Stromal cell of bone marrow (primary cell): Measurements from ENCODE around the gene SF3A2.

ENCODE experiments used
- DNase-seq: peaks from one replicate; pipeline ENCODE4 v3.0.0-alpha.2; 2012; ENCODE audit warnings: low read depth

SF3A2 gene

DNA sequence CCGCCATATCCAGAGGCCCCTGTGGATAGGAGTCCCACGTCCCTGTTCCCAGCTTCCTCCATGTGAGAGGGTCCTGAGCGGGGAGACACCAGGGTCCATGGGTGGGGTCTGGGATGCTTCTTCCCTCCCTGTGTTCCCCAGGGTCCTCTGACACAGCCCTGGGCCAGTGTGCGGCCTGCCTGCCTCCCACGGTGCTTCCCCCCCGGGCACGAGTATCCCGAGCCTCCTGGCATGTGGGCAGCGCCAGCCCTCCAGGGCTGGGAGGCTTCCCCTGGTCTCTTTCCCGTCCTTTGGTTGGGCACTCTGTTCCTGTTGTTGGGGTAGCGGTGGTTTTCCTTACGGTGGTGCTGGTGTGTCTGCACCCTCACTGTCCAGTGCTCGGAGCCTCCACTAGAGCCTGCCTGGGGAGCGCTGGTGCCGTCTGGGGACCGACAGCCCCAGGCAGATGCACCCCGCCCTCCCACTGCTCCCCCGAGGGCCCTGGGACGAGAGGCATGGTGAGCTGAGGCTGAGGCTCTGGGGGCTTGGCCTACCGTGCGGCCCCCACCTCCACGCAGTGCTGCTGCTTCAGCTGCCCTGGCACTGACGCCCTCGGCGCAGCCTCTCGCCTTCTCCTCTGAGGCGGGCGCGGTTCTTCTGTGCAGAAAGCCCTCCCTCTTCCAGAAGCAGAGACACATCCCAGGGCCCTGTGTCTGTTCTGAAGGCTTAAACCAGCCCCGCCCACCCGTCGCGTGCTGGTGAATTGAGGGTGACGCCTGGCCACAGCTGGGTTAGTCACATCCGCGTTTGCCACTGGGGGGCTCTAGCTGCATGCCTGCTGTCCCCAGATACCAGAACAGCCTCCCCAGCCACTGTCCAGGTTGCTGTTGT lies 28.4 kb upstream of the SF3A2 start:
- peak; percentile 64 for DNase-seq

DNA sequence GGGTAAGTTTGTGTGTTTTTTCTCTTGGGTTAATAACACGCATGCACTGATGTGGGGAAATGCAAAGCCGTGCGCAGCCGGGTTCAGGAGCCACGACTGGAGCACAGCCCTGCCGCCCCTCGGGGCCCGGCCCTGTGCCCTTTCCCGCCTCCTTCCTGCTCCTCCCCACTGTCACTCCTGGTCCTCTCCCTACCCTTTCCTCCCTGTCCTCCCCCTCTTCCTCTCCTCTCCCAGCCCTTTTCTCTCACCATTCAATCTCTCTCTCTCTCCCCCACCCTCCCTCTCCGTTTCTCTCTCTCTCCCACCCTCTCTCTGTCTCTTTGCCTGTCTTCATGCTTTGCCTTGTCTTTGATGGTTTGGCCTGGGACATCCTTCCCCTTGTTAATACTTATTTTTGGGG lies 27.6 kb upstream of the SF3A2 start:
- DNase-seq: no peak

DNA sequence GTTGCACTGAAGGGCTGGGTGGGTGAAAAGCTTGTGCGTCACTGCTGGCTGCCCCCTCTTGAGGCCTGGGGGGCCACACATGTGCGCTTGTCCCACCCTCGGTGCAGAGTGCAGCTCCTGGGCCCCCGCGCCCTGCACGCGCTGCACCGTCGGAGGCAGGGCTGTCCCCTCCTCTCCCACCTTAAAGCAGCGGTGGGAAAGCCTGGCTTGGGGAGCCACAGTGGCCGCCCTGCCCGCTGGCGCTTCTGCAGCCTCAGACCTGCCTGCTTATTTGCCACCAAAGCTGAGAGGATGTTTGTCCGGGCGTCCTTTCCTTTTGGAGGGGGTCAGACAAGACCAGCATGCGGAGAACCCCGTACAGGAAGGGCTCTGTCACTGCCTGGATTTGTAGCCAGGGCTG lies 27.2 kb upstream of the SF3A2 start:
- DNase-seq: no peak

- DNase-seq: no peak
Observed at GRCh38 chr19:2210206-2210605, 26.4 kb upstream of the SF3A2 start.

- no peak for DNase-seq
Observed at GRCh38 chr19:2210987-2211740, 25.5 kb upstream of the SF3A2 start.

- DNase-seq: no peak
Observed at GRCh38 chr19:2212861-2213711, 23.5 kb upstream of the SF3A2 start.

DNA sequence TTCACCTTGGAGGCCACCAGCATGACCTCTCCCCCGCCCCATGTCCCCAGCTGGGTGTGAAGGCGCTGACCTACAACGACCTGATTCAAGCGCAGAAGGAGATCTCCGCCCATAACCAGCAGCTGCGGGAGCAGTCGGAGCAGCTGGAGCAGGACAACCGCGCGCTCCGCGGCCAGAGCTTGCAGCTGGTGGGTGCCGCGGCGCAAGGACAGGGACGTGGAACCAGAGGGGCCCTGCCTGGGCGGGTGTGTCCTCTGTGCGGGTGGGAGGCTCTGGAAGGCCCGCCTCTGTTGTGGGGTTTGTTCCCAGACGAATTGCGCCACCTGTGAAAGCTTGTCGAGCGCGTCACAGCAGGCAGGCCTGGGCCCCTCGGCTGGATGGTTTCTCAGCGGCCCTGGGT lies 22.8 kb upstream of the SF3A2 start:
- no peak for DNase-seq

DNA sequence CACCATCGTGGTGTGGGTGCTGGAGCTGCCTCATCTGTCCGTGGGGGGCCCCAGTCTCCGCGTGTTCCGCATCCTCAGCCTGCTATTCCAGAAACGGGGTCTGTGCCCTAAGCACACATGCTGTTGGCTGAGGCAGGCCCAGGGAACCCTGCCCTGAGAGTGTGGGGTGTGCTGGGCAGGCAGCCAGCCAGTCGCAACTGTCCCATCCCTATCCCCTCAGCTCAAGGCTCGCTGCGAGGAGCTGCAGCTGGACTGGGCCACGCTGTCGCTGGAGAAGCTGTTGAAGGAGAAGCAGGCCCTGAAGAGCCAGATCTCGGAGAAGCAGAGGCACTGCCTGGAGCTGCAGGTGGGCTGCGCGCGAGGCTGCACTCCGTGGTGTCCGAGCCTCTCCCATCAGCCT lies 22.4 kb upstream of the SF3A2 start:
- no peak for DNase-seq

GRCh38 chr19:2215281-2215751 lies 21.3 kb upstream of the SF3A2 start:
- no peak for DNase-seq

DNA sequence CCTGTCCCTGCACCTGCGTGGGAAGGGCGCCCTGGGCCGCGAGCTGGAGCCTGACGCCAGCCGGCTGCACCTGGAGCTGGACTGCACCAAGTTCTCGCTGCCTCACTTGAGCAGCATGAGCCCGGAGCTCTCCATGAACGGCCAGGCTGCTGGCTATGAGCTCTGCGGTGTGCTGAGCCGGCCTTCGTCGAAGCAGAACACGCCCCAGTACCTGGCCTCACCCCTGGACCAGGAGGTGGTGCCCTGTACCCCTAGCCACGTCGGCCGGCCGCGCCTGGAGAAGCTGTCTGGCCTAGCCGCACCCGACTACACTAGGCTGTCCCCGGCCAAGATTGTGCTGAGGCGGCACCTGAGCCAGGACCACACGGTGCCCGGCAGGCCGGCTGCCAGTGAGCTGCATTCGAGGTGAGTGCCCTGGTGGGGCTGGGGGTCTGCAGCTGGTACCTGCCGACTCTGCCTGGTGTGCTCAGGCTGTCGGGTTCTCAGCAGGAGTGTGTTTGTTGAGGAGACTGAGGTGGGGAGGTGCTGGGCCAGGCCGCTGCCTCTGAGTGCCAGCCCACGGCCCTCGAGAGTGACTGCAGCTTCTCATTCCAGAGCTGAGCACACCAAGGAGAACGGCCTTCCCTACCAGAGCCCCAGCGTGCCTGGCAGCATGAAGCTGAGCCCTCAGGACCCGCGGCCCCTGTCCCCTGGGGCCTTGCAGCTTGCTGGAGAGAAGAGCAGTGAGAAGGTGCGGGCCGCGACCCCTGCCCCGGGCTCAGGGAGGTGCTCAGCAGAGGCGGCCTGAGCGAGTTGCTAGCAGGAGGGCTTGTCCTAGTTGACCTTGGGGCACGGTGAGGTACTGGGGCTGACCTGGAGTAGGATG lies 20.0 kb upstream of the SF3A2 start:
- no peak for DNase-seq

- no peak for DNase-seq
Observed at GRCh38 chr19:2217591-2217990, 19.0 kb upstream of the SF3A2 start.

GRCh38 chr19:2219726-2220125 lies 16.9 kb upstream of the SF3A2 start:
- DNase-seq: no peak

DNA sequence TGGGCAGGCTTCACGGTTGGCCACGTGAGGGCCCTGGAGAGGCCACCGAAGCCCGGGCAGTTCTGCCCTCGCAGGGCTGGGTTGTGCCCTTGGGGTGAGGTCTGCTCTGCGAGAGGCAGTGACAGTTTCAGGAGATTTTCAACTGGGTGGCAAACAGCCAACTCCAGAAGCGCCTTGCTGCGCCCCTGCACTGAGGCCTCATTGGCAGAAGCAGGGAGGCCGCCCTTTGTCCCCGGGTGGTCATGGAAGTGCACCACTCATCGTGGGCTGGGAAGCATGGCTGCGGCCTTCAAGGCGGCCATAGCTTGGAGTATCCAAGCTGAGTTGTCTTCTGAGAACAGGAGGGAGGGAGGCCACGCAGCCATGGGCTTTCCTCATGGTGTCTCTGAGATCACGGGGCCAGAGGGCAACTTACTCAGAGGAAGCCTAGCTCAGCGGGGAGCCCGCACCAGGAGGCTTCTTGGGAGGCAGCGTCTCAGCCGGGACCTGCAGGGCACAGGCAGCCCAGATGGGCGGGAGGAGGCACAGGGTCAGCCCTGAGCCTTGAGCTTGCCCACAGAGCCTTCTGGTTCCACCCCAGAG lies 15.3 kb upstream of the SF3A2 start:
- DNase-seq: no peak

- no peak for DNase-seq
Observed at GRCh38 chr19:2221918-2222317, 14.7 kb upstream of the SF3A2 start.

DNA sequence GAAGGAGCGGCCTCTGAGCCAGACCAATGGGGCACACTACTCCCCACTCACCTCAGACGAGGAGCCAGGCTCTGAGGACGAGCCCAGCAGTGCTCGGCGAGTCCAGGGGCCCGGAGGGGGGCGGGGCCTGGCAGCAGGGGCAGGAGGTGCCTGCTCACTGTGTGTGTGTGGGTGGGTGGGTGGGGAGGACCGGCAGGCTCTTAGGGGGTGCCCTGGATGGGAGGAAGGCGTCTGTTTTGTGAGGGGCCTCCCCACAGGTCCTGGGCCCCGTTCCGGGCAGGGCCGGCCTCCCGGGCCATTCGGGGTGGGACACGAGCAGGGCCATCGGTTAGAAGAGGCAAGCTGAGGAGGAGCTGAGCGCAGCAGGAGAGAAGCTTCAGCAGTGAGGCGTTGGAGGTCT lies 13.2 kb upstream of the SF3A2 start:
- DNase-seq: no peak

DNA sequence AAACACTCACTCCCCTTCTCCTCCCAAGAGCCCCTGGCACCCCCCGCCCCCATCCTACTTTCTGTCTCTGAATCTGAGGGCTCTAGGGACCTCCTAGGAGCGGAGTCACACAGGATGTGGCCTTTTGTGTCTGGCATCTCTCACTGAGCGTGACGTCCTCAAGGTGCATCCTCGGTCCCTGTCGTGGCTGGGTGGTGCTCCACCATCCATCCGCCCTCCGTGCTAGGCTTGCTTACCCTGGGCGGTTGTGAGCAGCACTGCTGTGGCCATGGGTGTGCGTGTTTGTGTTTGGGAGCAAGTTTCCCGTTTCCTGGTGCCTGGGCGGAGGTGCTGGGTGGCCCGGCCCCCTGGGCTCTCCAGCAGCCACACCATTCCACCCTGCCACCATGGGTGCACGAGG lies 12.7 kb upstream of the SF3A2 start:
- no peak for DNase-seq

DNA sequence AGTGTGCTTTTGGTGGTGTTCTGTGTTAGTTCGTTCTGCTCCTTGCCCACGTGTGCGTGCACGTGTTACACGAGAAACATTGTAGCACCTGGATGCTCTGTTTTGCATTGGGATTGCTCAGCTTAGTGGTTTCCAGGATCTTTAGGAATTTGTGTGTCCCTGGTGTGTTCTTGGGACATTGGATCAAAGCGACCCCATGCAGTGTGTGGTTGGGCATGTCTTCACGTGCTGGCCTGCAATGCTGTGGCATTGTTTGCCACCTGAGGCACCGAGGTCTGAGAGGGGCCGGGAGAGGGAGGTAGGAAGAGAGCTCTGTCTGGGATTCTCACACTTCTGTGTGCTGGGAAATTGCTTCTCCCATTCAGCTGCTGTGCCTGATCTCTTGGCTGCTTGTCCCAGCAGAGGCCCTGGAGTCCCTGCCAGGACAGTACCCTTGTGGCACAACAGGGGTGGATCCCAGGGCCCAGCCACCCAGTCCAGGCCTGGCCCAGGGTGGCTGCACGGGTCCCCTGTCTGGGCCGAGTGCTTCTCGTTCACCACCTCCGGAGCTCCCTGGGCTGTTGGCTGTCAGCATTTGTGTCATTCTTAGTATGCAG lies 11.8 kb upstream of the SF3A2 start:
- DNase-seq: no peak

- no peak for DNase-seq
Observed at GRCh38 chr19:2225415-2226050, 11.1 kb upstream of the SF3A2 start.

DNA sequence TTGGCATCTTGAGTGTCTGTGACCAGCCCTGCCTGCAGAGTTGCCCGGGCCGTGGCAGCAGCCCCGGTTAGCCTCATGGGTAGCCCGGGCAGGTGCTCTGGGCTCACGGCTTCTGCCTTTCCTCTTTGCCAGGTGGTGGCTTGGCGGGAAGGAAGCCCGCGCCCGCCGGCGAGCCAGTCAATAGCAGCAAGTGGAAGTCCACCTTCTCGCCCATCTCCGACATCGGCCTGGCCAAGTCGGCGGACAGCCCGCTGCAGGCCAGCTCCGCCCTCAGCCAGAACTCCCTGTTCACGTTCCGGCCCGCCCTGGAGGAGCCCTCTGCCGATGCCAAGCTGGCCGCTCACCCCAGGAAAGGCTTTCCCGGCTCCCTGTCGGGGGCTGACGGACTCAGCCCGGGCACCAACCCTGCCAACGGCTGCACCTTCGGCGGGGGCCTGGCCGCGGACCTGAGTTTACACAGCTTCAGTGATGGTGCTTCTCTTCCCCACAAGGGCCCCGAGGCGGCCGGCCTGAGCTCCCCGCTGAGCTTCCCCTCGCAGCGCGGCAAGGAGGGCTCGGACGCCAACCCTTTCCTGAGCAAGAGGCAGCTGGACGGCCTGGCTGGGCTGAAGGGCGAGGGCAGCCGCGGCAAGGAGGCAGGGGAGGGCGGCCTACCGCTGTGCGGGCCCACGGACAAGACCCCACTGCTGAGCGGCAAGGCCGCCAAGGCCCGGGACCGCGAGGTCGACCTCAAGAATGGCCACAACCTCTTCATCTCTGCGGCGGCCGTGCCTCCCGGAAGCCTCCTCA lies 10.4 kb upstream of the SF3A2 start:
- DNase-seq: no peak
